Stimulated activated CD4-positive, alpha-beta T cell treated with anti-CD3 and anti-CD28 coated beads, Interleukin-12 subunit alpha, Interleukin-12 subunit beta, amount 100 ng/mL, for 48 hours (primary cell): Measurements from ENCODE around the gene MAPKAPK5.
"Not testable (repeated sequence)": the region's sequence is repeated elsewhere in the genome, so short reads cannot be mapped to it uniquely, and the experiment has no call there.

ENCODE experiments used
- DNase-seq, 3 donors: peaks; one replicate each; pipeline ENCODE4 v3.0.0-alpha.2; 2020; ENCODE audit warnings: low read depth in 2 of 3, low spot score in 1 of 3

The MAPKAPK5 gene

DNA sequence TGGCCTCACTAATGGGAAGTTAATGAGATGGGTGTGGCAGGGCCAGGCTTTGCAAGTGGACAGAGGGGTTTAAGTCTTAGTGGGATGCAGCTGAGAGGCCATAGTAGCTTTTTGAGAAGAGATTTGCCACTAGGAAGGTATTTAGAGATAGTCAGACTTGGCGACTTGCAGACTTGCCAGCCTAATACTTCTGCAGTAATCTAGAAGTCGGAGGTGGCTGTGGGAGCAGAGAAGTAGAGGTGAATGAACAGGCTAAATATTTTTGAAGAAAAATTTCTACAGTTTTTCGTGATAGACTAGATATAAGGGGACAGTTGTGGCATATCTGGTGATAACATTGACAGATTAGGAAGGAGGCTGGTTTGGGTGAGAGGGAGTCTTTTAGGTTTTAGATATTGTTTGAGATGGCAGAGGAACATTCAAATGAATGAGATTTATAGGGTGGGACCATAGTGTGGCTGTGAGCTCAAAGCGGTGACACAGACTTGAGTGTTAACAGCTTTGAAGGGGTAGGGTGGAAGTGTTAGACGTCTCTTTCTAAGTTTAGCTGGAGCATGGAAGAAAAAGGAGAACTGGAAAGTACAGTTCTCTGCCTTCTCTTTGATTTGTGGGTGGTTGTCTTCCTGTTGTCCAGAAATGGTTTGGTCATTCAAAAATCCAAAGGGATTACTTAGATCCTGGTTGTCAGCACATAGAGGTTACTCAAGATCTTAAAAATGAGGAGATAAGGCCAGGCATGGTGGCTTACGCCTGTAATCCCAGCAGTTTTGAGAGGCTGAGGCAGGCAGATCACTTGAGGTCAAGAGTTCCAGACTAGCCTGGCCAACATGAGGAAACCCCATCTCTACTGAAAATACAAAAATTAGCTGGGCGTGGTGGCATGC lies 44.9 kb downstream of the MAPKAPK5 start:
- no peak for DNase-seq

DNA sequence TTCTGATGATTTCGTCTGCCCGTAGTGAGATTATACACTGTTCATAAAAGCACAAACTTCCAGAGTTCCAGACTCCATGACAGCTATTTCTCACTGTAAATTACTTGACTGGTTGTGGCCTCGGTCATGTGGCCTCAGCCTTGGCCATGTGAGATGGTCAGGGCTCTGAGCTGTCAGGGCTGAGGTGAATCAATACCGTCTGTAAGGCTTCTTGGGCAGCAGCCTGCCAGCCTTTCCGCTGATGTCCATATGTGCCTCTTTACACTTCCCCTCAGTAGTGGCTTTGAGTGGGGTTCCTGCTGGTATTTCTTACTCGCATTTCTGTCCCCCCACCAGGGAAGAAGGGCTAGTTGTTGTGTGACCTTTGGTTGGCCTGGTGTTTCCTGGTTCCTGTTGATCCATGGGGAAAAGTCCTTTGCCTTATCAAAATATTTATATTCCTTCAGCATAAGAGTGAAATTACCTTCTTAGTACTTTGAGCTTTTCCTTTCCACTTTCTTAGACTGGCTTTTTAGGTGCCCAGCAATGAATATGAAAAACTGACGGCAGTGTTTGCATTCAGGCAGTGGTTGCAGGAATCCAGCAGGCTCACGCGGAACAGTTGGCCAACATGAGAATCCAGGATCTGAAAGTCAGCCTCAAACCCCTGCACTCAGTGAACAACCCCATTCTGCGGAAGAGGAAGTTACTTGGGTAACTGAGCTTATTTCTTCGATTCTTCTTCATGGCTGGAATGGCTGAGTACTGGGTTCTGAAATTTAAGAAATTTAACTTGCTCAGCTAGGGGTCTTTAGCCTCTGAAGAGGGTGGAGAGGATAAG lies 46.1 kb downstream of the MAPKAPK5 start:
- DNase-seq: no peak

DNA sequence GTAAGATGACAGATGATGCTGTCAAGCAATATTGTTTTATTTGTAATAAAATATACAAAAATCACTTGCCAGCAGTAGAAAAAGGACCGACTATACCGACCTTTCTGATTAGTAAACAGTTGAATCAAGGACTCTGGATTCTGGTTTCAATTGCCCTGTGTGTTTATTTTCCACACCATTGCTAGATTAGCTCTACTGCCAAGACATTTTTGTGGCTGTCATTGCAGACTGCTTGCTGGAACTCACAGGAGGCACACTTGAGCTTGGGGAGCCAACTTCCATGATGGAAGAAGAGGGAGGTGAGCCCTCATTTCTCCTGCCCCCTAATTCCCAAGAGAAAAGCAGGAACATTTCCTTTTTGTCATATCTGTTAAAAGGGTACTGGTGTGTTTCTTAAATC lies 51.3 kb downstream of the MAPKAPK5 start:
- no peak for DNase-seq

DNA sequence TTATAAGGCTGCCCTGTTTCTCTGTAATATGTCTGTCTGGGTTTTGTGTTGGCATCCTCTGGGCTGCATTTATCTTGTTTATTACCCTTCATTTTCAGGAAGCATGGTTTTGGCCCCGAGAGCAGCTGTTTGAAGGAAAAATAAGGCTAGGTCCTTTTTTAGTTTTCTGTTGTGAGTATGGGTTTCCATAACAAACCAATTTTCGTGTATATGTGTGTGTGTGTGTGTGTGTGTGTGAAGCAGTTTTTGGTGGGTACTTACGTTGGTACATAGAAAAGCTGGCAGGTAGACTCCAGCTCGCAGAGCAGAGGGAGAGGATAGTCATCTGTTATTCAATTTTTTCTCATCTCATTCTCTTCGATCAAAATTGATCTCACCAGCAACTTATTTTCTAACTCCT lies 52.5 kb downstream of the MAPKAPK5 start:
- DNase-seq: no peak

DNA sequence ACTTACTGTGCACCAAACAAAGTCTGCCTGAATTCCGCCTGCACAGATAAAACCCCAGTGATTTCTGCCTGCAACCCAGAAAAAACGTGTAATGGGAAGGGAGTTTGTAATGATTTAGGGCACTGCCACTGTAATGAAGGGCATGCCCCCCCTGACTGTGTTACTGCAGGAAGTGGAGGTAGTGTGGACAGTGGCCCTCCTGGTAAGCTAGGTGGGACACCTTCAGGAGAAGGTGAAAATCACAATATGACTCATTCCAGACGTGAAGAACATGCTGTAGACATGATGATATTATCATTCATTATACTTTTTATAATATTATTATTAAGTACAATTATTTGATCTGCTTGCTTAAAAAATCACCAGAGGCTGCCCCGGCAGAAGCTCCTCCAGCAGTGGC lies 59.2 kb downstream of the MAPKAPK5 start:
- no peak for DNase-seq

DNA sequence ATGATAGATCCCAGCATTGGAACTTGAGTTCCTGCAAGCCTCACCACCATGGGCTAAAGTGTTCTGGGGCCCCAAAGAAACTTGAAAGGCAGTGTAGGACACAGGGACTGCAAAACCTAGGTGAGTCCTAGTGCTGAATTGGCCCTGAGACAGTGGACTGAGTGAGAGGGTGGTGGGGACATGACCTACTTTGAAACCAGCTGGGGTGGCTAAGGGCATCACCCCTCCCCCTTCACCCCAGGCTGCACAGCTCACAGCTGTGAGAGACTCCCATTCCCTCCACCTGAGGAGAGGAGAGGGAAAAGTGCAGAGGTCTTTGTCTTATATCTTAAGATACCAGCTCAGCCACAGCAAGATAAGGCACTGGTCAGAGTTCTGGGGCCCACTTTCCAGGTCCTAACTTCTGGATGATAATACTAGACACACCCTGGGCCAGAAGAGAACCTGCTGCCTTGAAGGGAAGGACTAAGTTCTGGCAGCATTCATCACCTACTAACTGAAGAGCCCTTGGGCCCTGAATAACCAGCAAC lies 62.5 kb downstream of the MAPKAPK5 start:
- no peak for DNase-seq

DNA sequence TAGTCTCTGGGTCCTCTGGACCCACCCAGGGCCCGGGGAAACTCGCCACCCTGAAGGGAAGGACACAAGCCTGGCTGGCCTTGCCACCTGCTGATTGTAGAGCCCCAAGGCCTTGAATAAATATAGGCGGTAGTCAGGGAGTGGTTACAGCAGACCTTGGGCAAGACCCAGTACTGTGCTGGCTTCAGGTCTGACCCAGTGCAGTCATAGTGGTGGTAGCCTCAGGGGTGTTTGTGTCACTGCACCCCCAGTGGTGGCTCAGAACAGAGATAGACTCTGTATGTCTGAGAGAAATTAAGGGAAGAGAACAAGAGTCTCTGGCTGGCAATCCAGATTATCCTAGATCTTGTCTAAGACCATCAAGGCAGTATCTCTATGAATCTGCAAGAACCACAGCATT lies 63.5 kb downstream of the MAPKAPK5 start:
- DNase-seq: no peak

DNA sequence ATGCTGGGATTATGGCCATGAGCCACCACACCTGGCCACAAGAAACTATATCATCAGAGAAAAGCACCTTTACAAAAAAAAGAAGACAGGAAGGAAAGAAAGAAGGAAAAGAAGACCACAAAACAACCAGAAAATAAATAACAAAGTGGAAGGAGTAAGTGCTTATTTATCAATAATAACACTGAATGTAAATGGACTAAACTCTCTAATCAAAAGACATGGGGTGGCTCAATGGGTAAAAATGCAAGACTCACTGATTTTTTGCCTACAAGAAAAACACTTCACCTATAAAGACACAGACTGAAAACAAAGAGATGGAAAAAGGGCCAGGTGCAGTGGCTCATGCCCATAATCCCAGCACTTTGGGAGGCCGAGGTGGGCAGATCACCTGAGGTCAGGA lies 65.7 kb downstream of the MAPKAPK5 start:
- no peak for DNase-seq

DNA sequence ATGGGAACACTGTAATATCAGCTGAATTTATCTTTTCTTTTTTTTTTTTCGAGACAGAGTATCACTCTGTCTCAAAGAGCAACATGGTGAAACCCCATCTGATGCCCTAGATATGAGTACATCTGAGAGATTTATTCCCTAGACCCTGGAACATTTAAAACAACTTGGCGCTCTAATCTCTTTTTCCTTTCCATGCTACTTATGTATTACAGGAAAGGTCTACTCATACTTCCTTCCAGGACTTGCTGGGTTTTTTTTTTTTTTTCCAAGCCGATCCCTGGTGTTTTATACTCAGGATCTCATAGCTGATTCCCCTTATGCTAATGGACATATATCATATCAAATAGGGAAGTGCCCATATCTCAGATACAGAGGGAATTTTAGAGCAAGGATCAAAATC lies 83.1 kb downstream of the MAPKAPK5 start:
- no peak for DNase-seq

DNA sequence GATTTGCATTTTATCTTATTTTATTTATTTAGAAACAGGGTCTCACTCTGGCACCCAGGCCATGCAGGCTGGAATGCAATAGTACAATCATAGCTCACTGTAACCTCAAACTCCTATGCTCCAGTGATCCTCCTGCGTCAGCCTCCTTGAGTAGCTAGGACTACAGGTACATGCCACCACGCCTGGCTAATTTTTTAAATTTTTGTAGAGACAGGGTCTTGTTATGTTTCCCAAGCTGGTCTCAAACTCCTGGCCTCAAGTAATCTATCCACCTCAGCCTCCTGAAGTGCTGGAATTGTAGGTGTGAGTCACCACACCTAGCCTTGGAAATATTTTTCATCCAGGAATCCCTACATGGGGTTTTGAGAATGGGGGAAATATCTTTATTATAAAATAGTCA lies 84.6 kb downstream of the MAPKAPK5 start:
- no peak for DNase-seq

DNA sequence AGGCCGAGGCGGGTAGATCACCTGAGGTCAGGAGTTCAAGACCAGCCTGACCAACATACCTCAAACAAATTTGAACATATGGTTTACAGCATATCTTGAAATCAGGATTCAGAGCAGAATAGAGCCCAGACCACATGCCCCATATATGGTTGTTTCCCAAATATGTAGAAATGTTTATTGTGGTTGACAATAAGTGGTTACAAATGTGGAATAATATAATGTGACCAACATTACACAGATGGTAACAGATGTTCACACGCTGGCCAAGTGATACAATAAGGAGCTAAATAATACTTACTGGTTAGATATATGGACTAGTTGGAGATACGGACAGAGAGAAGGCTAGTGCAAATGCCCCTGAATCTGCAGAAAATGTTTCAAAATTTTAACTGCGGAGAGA lies 85.3 kb downstream of the MAPKAPK5 start:
- DNase-seq: no peak

DNA sequence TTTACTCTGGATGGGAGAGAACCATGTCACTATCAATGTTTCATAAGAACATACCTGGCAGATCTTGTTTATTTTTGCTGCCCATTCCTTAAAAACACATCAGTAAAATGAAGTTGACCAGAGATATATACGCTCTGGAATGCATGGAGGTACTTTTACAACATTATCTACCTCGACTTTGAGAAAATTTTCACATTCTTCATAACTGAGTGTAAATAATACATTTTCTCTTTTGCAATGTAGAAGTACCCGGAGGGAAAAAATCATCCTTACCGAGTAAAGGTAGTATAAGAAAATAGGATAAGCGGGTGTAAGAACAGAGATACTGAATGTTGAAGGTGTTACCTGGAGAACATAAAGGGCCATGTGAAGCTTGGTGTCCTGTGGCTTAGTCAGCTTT lies 90.2 kb downstream of the MAPKAPK5 start:
- no peak for DNase-seq

DNA sequence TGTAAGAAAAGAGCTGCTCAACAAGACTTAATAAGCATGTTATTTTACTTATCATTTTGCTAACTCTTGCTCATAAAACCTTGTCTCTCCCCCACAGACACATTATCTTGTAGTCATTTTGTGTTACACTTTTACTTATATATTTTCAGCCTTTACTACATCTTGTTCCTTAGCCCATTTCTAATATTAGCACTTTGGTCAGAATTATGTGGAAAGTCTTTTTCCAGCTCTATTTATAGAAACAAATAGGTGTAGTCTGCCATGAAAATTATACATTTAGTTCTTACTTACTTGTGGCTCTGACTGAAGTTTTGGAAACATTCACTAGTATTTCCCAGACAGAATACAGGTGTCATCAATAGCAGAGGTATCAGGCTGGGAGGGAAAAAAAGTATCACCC lies 94.8 kb downstream of the MAPKAPK5 start:
- DNase-seq: no peak

DNA sequence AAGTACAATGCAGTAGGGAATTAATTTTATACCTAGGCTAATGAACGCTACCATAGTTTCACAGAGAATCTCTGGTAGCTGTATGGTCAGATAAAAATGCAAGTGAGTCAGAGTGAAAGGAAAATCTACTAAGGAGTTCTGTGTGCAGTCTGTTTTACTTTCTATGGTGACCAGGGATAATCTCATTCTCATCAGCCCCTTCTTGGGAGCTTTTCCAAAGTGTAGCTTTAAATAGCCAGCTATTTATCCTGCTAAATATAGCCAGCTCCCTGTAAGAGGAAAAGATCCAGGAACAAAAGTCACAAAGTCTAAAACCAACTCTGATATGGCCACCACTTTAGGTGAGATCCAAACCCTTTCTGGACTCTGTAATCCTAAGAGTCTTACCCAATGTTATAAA lies 95.4 kb downstream of the MAPKAPK5 start:
- no peak for DNase-seq

DNA sequence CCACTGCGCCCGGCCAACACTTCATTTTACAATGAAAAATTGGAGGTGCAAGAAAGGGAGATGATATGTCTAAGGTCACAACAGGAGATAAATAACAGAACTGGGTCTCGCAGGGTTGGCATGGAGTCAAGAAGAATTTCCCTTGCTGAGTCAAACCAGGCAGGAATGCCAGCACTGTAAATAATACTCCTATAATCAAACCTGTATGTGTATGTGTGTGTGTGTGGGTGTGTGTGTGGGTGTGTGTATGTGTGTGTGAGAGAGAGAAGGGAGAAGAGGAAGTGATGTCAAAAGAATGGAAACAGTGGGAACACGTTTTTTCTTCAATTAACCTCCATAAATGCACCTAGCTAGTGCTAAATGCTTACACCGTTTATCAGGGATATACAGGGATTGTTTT lies 100.5 kb downstream of the MAPKAPK5 start:
- no peak for DNase-seq

DNA sequence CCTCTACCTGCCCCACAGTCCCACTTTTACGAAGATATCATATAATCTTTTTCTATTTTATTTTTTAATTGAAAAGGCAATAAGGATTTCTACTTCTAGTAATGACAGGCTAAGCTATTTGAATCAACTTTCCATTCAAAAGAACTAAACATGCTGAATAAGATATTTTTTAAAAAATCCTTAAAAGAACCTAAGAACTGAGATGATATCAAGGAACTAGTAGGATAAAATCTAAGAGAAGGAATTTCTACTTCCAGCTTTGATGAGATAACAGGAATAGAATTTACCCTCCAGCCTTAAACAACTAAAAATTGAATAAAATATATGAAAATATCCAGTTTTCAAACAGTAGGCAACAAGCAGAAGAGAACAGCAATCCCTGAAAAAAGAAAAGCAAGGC lies 101.9 kb downstream of the MAPKAPK5 start:
- no peak for DNase-seq

DNA sequence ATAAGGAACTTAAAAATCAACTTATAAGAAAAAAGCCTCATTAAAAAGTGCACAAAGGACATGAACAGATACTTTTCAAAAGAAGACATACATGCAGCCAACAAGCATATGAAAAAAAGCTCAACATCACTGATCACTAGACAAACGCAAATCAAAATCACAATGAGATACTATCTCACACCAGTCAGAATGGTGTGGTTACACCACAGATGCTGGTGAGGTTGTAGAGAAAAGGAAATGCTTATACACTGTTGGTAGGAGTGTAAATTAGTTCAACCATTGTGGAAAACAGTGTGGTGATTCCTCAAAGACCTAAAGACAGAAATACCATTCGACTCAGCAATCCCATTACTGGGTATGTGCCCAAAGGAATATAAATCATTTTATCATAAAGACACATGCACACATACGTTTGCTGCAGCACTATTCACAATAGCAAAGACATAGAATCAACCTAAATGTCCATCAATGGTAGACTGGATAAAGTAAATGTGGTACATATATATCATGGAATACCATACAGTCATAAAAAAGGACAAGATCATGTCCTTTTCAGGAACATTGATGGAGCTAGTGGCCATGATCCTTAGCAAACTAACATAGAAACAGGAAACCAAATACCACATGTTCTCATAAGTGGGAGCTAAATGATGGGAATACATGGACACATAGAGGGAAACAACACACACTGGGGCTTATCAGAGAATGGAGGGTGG lies 109.1 kb downstream of the MAPKAPK5 start:
- not testable (repeated sequence) for DNase-seq
